SK-N-SH (cell line): ENCODE measurements around the gene DAP. TPM values are rescaled to one million over a fixed set of nuclear protein-coding genes. Genes with fewer than 3 reads are reported as not detected.

Experiments
- CTCF ChIA-PET: fragments of 300-600, 350-600 bp; formaldehyde crosslinking; extraction: SDS; loops from one replicate; lab custom pipeline; 2021; lab: Yijun Ruan, JAX
- POLR2A ChIA-PET: fragments of 350-600 bp; sonication (Branson Sonifier 250); formaldehyde crosslinking; extraction: SDS; loops from one replicate; lab custom pipeline; 2020; ENCODE audit warnings: antibody characterized with exemption, inconsistent platforms; lab: Yijun Ruan, JAX
- DNase-seq: peaks from one replicate; pipeline ENCODE4 v3.0.0; 2012
- H2AFZ ChIP-seq: fragments of 200-600 bp; sonication (generic); 2 replicates; pipeline ENCODE4 v1.8.1; 2016; ENCODE audit warnings: antibody characterized with exemption, mild to moderate bottlenecking, low read depth
- H3F3A ChIP-seq: fragments of 200-600 bp; sonication (generic); replicated peaks from 2 replicates; pipeline ENCODE3; 2016; ENCODE audit warnings: antibody characterized with exemption, mild to moderate bottlenecking; ENCODE audit not compliant: insufficient read depth
- H3K27ac ChIP-seq, 2 experiments: fragments of 200-500 bp in 1 of 2; fragments of 200-600 bp in 1 of 2; sonication (Bioruptor generic) in 1 of 2; sonication (generic), shearing (Covaris generic) in 1 of 2; 2 replicates each; pipeline versions ENCODE4 v1.5.1 to v1.6.1; 2014 to 2016; ENCODE audit warnings: low read depth in 2 of 2, inconsistent platforms in 1 of 2, low read length in 1 of 2, mild to moderate bottlenecking in 1 of 2, mixed read lengths in 1 of 2
- H3K27me3 ChIP-seq: fragments of 200-600 bp; sonication (generic), shearing (Covaris generic); 2 replicates; pipeline ENCODE4 v1.6.1; 2016; ENCODE audit warnings: mixed run types; ENCODE audit not compliant: insufficient read depth
- H3K36me3 ChIP-seq, 2 experiments: fragments of 200-500 bp in 1 of 2; fragments of 200-600 bp in 1 of 2; sonication (Bioruptor generic) in 1 of 2; sonication (generic) in 1 of 2; replicated peaks in 1 of 2; 2 replicates each; pipeline versions ENCODE3 to v1.5.1; 2014 to 2016; ENCODE audit warnings: low read length in 1 of 2, mild to moderate bottlenecking in 1 of 2; ENCODE audit not compliant: insufficient read depth in 2 of 2, control insufficient read depth in 1 of 2
- H3K4me1 ChIP-seq, 2 experiments: fragments of 200-500 bp in 1 of 2; fragments of 200-600 bp in 1 of 2; sonication (Bioruptor generic) in 1 of 2; sonication (generic), shearing (Covaris generic) in 1 of 2; 2 replicates each; pipeline versions ENCODE4 v1.5.1 to v1.6.1; 2014 to 2016; ENCODE audit warnings: low read depth in 1 of 2, low read length in 1 of 2, mixed run types in 1 of 2; ENCODE audit not compliant: insufficient read depth in 2 of 2, control insufficient read depth in 1 of 2
- H3K4me2 ChIP-seq: fragments of 200-600 bp; sonication (generic), shearing (Covaris generic); 2 replicates; pipeline ENCODE4 v1.6.1; 2017; ENCODE audit warnings: mixed run types
- H3K4me3 ChIP-seq, 2 experiments: fragments of 200-500 bp in 1 of 2; fragments of 200-600 bp in 1 of 2; sonication (Bioruptor generic) in 1 of 2; sonication (generic), shearing (Covaris generic) in 1 of 2; 2 replicates each; pipeline versions ENCODE4 v1.5.1 to v1.8.1; 2014 to 2016; ENCODE audit warnings: low read depth in 2 of 2, inconsistent platforms in 1 of 2, low read length in 1 of 2, mild to moderate bottlenecking in 1 of 2, mixed read lengths in 1 of 2, moderate library complexity in 1 of 2
- H3K79me2 ChIP-seq: fragments of 200-600 bp; sonication (generic); 2 replicates; pipeline ENCODE4 v1.8.1; 2017; ENCODE audit warnings: mild to moderate bottlenecking; ENCODE audit not compliant: insufficient read depth
- H3K9ac ChIP-seq: fragments of 200-600 bp; sonication (generic); 2 replicates; pipeline ENCODE4 v1.6.1; 2017; ENCODE audit warnings: mixed run types
- H3K9me2 ChIP-seq: fragments of 200-600 bp; sonication (generic); 2 replicates; pipeline ENCODE4 v1.6.1; 2017; ENCODE audit warnings: mixed run types
- H3K9me3 ChIP-seq: fragments of 200-600 bp; sonication (generic); 2 replicates; pipeline ENCODE4 v1.6.1; 2017; ENCODE audit warnings: mixed run types, mild to moderate bottlenecking, moderate library complexity
- H4K20me1 ChIP-seq: fragments of 200-600 bp; sonication (generic); 2 replicates; pipeline ENCODE4 v1.6.1; 2017; ENCODE audit warnings: mild to moderate bottlenecking, mixed run types; ENCODE audit not compliant: insufficient read depth
- ELF1 ChIP-seq: IDR thresholded peaks from 2 replicates; pipeline ENCODE4 v1.4.0; 2012
- EP300 ChIP-seq, 2 experiments: IDR thresholded peaks; 2 replicates each; pipeline versions ENCODE4 v1.4.0 to v1.6.1; 2012; ENCODE audit warnings: borderline replicate concordance in 1 of 2, low read depth in 1 of 2, low read length in 1 of 2
- EZH2phosphoT487 ChIP-seq: fragments of 200-600 bp; sonication (generic); IDR thresholded peaks from 2 replicates; pipeline ENCODE4 v1.6.1; 2017; ENCODE audit warnings: low read depth, mixed run types, mild to moderate bottlenecking, antibody characterized with exemption, moderate library complexity, borderline replicate concordance
- FOXJ3 ChIP-seq: sonication (generic); formaldehyde crosslinking; IDR thresholded peaks from 2 replicates; pipeline ENCODE4 v1.5.1; 2020; ENCODE audit warnings: mild to moderate bottlenecking, missing genetic modification reagents
- IRF3 ChIP-seq: fragments of 150-350 bp; IDR thresholded peaks from 2 replicates; pipeline ENCODE4 v1.6.1; 2016; ENCODE audit warnings: mild to moderate bottlenecking, low read depth, low read length
- MAX ChIP-seq: IDR thresholded peaks from 2 replicates; pipeline ENCODE4 v1.4.0; 2012; ENCODE audit warnings: low read depth
- MXI1 ChIP-seq: IDR thresholded peaks from 2 replicates; pipeline ENCODE4 v1.6.1; 2012; ENCODE audit warnings: mild to moderate bottlenecking, low read depth, low read length, improper control_type of control experiment
- NRF1 ChIP-seq: IDR thresholded peaks from 2 replicates; pipeline ENCODE4 v1.6.1; 2012; ENCODE audit warnings: low read depth, mild to moderate bottlenecking, low read length
- PBX3 ChIP-seq: IDR thresholded peaks from 2 replicates; pipeline ENCODE4; 2012
- POLR2AphosphoS5 ChIP-seq: IDR thresholded peaks from 2 replicates; pipeline ENCODE4 v1.6.1; 2012; ENCODE audit warnings: low read depth, low read length
- RCOR1 ChIP-seq: fragments of 150-350 bp; IDR thresholded peaks from 2 replicates; pipeline ENCODE4 v1.6.1; 2017; ENCODE audit warnings: antibody characterized with exemption, low read length
- REST ChIP-seq: IDR thresholded peaks from 2 replicates; pipeline ENCODE4 v1.6.1; 2012; ENCODE audit warnings: mild to moderate bottlenecking, low read depth, low read length, moderate library complexity
- RFX5 ChIP-seq: IDR thresholded peaks from 2 replicates; pipeline ENCODE4 v1.6.1; 2012; ENCODE audit warnings: mild to moderate bottlenecking, improper control_type of control experiment, low read length
- TEAD4 ChIP-seq: IDR thresholded peaks from 2 replicates; pipeline ENCODE4 v1.4.0; 2012; ENCODE audit warnings: mild to moderate bottlenecking, borderline replicate concordance; ENCODE audit not compliant: insufficient read depth
- USF1 ChIP-seq: IDR thresholded peaks from 2 replicates; pipeline ENCODE4 v1.4.0; 2012; ENCODE audit warnings: low read depth, borderline replicate concordance
- YY1 ChIP-seq: IDR thresholded peaks from 2 replicates; pipeline ENCODE4 v1.4.0; 2012; ENCODE audit warnings: low read depth, mild to moderate bottlenecking
- WGBS: methylation state at CpG from one replicate; pipeline ENCODE4 v1.1.6; 2017; ENCODE audit warnings: low lambda C conversion rate; 5-methylcytosine and 5-hydroxymethylcytosine counted together
- polyA plus RNA-seq, 3 experiments: library from polyadenylated mRNA; depleted of rRNA; stranded (reverse); fragments of >200 nt; gene quantifications; 2 replicates each; pipeline ENCODE4 v1.2.3, GENCODE V29; 2012

The DAP gene
- polyA plus RNA-seq, 1 of the 3 experiments (the other 2 are of a cell fraction): 78.2 TPM

- POLR2A ChIA-PET: no interaction called here
- Histone ChIP-seq H3K9ac (no peak overlapping the region), H3K9me2 (no peaks in the 10 kb centered on the region), H3K4me2 (no peak overlapping the region), H3K27ac (no peak overlapping the region), H3K79me2 (peaks cover 44% of the 10 kb centered on the region), H3K4me1 (peaks cover 0 to 6% of the 10 kb centered on the region in 2 experiments; a peak in 1 of 4 replicates), H2AFZ (no peak overlapping the region), H3K27me3 (no peaks in the 10 kb centered on the region), H3K4me3 (no peak overlapping the region), H4K20me1 (no peaks in the 10 kb centered on the region), H3K36me3 (peaks cover 8 to 9% of the 10 kb centered on the region in 2 experiments), H3K9me3 (no peaks in the 10 kb centered on the region), H3F3A (peaks cover 5% of the 10 kb centered on the region)
- WGBS: 95% methylated on average over 9 of the region's 9 CpGs
- no peak for DNase-seq
- CTCF ChIA-PET: interaction anchor here (2.3 kb wide), 1 partner anchor 21 kb away, joined by 8 read pairs; no protein-coding TSS in a partner anchor
- no peak for TF ChIP-seq EP300 (IDR thresholded peaks at IDR 0.05; ENCODE audit: borderline replicate concordance in 1 of 2, low read depth in 1 of 2, low read length in 1 of 2)
- no peak for TF ChIP-seq MXI1
- no peak for TF ChIP-seq RCOR1
- TF ChIP-seq TEAD4: no peak
- no peak for TF ChIP-seq FOXJ3 (CRISPR knock-in tag)
- no peak for TF ChIP-seq PBX3
- no peak for TF ChIP-seq RFX5
- TF ChIP-seq YY1: no peak
- no peak for TF ChIP-seq EZH2phosphoT487
- no peak for TF ChIP-seq USF1
- no peak for TF ChIP-seq ELF1
- TF ChIP-seq NRF1: no peak
- TF ChIP-seq POLR2AphosphoS5: no peak
- no peak for TF ChIP-seq IRF3
- no peak for TF ChIP-seq REST
- no peak for TF ChIP-seq MAX
Measured at GRCh38 chr5:10715605-10716290, 45.3 kb downstream of the DAP start.
